Measurements from ENCODE around the gene C1orf52. TPM values are rescaled to one million over a fixed set of nuclear protein-coding genes. Genes with fewer than 3 reads are reported as not detected.

The C1orf52 gene
- total RNA-seq, 2 experiments from 2014 or later, result 62.4 to 66.6 TPM

GRCh38 chr1:85284202-85284601 is 24.7 kb upstream of the C1orf52 start:
- no peak for DNase-seq
- TF ChIP-seq CTCF (IDR thresholded peaks at IDR 0.05), result no peak
- Histone ChIP-seq H3K27ac (ENCODE audit: low read depth in 1 of 2, low read length in 2 of 2) (no peak overlapping the region), H3K36me3 (ENCODE audit: insufficient read depth, low read length) (no peaks in the 10 kb centered on the region), H3K4me3 (ENCODE audit: low read length) (no peak overlapping the region), H3K9me3 (ENCODE audit: control insufficient read depth in 1 of 2, insufficient read depth in 1 of 2, low read length in 2 of 2) (no peaks in the 10 kb centered on the region), H3K4me1 (ENCODE audit: insufficient read depth, low read length) (peaks cover 4% of the 10 kb centered on the region), H3K27me3 (ENCODE audit: control insufficient read depth in 1 of 2, insufficient read depth in 2 of 2, low read length in 2 of 2) (no peaks in the 10 kb centered on the region)
- no peaks in the 10 kb centered on the region for H3K36me3 Mint-ChIP-seq (ENCODE audit: low read depth)
- no peak overlapping the region for H3K27ac Mint-ChIP-seq
- no peaks in the 10 kb centered on the region for H3K27me3 Mint-ChIP-seq
- no peak for ATAC-seq (ENCODE audit: poor library complexity)
- no peak overlapping the region for H3K4me3 Mint-ChIP-seq
- H3K4me1 Mint-ChIP-seq (ENCODE audit: low read depth), result peaks cover 6% of the 10 kb centered on the region
- intact Hi-C loops (cut with DNase I, micrococcal nuclease), result no loop called here
- CTCF ChIA-PET, result interaction anchor here (0.9 kb wide), 1 partner anchor 29 kb away, joined by 3 read pairs; no protein-coding TSS in a partner anchor
- H3K9me3 Mint-ChIP-seq, result no peaks in the 10 kb centered on the region
- POLR2A ChIA-PET, result no interaction called here

DNA sequence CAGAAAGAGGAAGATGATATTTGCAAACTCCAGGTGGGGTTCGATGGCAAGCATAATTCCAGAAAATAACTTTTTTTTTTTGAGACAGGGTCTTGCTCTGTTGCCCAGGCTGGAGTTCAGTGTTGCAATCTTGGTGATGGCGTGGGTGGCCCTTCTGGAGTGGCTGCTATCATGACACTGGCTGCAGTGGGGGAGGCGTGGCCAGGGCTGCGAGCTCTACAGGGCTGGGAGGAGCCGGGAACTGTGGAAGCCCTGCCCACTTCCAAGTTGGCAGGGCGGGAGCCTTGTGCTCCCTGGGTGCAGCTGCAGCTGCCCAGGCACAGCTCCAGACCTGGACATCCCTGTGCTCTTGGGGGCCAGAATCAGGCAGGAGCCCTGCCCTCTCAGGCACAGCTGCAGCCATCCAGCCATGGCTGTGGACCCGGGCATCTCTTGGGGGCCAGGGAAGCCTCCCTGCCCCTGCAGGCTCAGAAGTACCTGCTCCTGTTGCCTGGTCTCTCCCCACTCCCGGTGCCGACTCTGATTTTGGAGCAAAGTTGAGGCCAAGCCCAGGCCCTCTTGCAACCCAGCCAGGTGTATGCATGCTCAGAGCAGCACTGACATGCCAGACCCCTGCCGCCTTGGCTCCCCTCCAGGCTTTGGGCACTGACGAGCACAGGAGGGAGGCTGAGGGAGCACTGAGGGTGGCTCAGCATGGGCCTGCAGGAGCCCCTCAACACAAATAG is 24.2 kb upstream of the C1orf52 start:
- Mint-ChIP-seq H3K4me3 (no peak overlapping the region), H3K4me1 (ENCODE audit: low read depth) (peaks cover 11% of the 10 kb centered on the region), H3K36me3 (ENCODE audit: low read depth) (no peaks in the 10 kb centered on the region), H3K27me3 (no peaks in the 10 kb centered on the region), H3K27ac (no peak overlapping the region), H3K9me3 (no peaks in the 10 kb centered on the region)
- no peaks in the 10 kb centered on the region for H3K27me3 ChIP-seq (ENCODE audit: control insufficient read depth in 1 of 2, insufficient read depth in 2 of 2, low read length in 2 of 2)
- H3K9me3 ChIP-seq (ENCODE audit: control insufficient read depth in 1 of 2, insufficient read depth in 1 of 2, low read length in 2 of 2), result no peaks in the 10 kb centered on the region
- H3K4me1 ChIP-seq (ENCODE audit: insufficient read depth, low read length), result peaks cover 9% of the 10 kb centered on the region
- CTCF ChIA-PET, result interaction anchor here (0.9 kb wide), 1 partner anchor 29 kb away, joined by 3 read pairs; no protein-coding TSS in a partner anchor
- DNase-seq, result no peak
- POLR2A ChIA-PET, result interaction anchor here (0.7 kb wide), 1 partner anchor 979 kb away, joined by 5 read pairs; no protein-coding TSS in a partner anchor
- no peaks in the 10 kb centered on the region for H3K36me3 ChIP-seq (ENCODE audit: insufficient read depth, low read length)
- intact Hi-C loops (cut with DNase I, micrococcal nuclease), result no loop called here
- no peak for ATAC-seq (ENCODE audit: poor library complexity)
- no peak overlapping the region for H3K4me3 ChIP-seq (ENCODE audit: low read length)
- no peak overlapping the region for H3K27ac ChIP-seq (ENCODE audit: low read depth in 1 of 2, low read length in 2 of 2)
- no peak for TF ChIP-seq CTCF (IDR thresholded peaks at IDR 0.05)

- Mint-ChIP-seq H3K4me3 (no peak overlapping the region), H3K9me3 (no peaks in the 10 kb centered on the region), H3K4me1 (ENCODE audit: low read depth) (peaks cover 12% of the 10 kb centered on the region), H3K27me3 (no peaks in the 10 kb centered on the region), H3K36me3 (ENCODE audit: low read depth) (no peaks in the 10 kb centered on the region), H3K27ac (no peak overlapping the region)
- Histone ChIP-seq H3K27ac (ENCODE audit: low read depth in 1 of 2, low read length in 2 of 2) (no peak overlapping the region), H3K4me1 (ENCODE audit: insufficient read depth, low read length) (peaks cover 9% of the 10 kb centered on the region), H3K27me3 (ENCODE audit: control insufficient read depth in 1 of 2, insufficient read depth in 2 of 2, low read length in 2 of 2) (no peaks in the 10 kb centered on the region), H3K36me3 (ENCODE audit: insufficient read depth, low read length) (no peaks in the 10 kb centered on the region), H3K4me3 (ENCODE audit: low read length) (no peak overlapping the region), H3K9me3 (ENCODE audit: control insufficient read depth in 1 of 2, insufficient read depth in 1 of 2, low read length in 2 of 2) (no peaks in the 10 kb centered on the region)
- TF ChIP-seq CTCF (IDR thresholded peaks at IDR 0.05), result no peak
- intact Hi-C loops (cut with DNase I, micrococcal nuclease), result no loop called here
- ATAC-seq (ENCODE audit: poor library complexity) (peak; percentile 46), DNase-seq (peak in 1 of 14 experiments; percentile 27)
- POLR2A ChIA-PET, result no interaction called here
- CTCF ChIA-PET, result interaction anchor here (1.4 kb wide), 1 partner anchor 337 kb away, joined by 5 read pairs; no protein-coding TSS in a partner anchor
These were observed 23.0 kb upstream of the C1orf52 start for GRCh38 chr1:85282424-85282823.

Data from CD4-positive, alpha-beta T cell (primary cell).